ENCODE measurements around the gene TMEFF1. TPM values are rescaled to one million over a fixed set of nuclear protein-coding genes. Genes with fewer than 3 reads are reported as not detected.
"Not testable (repeated sequence)": the region's sequence is repeated elsewhere in the genome, so short reads cannot be mapped to it uniquely, and the experiment has no call there.

TMEFF1 gene
- total and polyA plus RNA-seq, 8 donors = 0.09 to 0.32 (median 0.22) TPM; not detected in 4

DNA sequence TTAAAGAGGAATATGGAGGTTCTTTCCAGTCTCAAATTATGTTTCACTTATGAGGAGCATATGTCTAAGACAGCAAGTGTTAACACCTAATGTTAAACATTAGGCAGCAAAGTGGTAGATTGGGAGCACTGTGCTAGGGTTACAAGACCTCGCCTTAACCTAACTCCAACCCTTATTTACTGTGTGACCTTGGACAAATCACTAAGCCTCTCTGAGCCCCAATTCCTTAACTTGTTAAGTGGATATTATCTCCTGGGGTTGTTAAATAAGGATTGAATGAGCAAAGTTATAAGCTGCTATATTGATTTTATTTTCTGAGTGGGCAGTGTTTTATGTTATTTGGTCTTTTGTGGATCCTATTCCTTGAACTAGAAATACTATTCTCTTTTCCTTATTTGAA lies 38.3 kb downstream of the TMEFF1 start:
- DNase-seq (no peak), FAIRE-seq (no peak), ATAC-seq (no peak)
- intact Hi-C loops (cut with DNase I) = no loop called here
- H3K27ac ChIP-seq = no peak overlapping the region
- H3K36me3 ChIP-seq = no peaks in the 10 kb centered on the region
- no peak overlapping the region for H3K4me3 ChIP-seq
- WGBS, 2 donors = 84 to 97% methylated on average over 1 of the region's 1 CpG
- no peaks in the 10 kb centered on the region for H3K9me3 ChIP-seq
- no peaks in the 10 kb centered on the region for H3K4me1 ChIP-seq
- H3K27me3 ChIP-seq = no peaks in the 10 kb centered on the region
- TF ChIP-seq, protein P1, sequence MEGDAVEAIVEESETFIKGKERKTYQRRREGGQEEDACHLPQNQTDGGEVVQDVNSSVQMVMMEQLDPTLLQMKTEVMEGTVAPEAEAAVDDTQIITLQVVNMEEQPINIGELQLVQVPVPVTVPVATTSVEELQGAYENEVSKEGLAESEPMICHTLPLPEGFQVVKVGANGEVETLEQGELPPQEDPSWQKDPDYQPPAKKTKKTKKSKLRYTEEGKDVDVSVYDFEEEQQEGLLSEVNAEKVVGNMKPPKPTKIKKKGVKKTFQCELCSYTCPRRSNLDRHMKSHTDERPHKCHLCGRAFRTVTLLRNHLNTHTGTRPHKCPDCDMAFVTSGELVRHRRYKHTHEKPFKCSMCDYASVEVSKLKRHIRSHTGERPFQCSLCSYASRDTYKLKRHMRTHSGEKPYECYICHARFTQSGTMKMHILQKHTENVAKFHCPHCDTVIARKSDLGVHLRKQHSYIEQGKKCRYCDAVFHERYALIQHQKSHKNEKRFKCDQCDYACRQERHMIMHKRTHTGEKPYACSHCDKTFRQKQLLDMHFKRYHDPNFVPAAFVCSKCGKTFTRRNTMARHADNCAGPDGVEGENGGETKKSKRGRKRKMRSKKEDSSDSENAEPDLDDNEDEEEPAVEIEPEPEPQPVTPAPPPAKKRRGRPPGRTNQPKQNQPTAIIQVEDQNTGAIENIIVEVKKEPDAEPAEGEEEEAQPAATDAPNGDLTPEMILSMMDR (IDR thresholded peaks at IDR 0.05) = no peak

- H3K27me3 ChIP-seq = no peaks in the 10 kb centered on the region
- TF ChIP-seq, protein P1 (IDR thresholded peaks at IDR 0.05) = no peak
- intact Hi-C loops (cut with DNase I) = no loop called here
- no peak for DNase-seq
- H3K36me3 ChIP-seq = no peaks in the 10 kb centered on the region
- FAIRE-seq = no peak
- no peaks in the 10 kb centered on the region for H3K9me3 ChIP-seq
- H3K4me3 ChIP-seq = no peak overlapping the region
- ATAC-seq = no peak
- H3K27ac ChIP-seq = no peak overlapping the region
- H3K4me1 ChIP-seq = no peaks in the 10 kb centered on the region
- 65 to 66% methylated on average over 6 of the region's 6 CpGs for WGBS, 2 donors
Observed at GRCh38 chr9:100515578-100516494, 42.9 kb downstream of the TMEFF1 start.

- Histone ChIP-seq H3K27ac (no peak overlapping the region), H3K4me3 (no peak overlapping the region), H3K4me1 (no peaks in the 10 kb centered on the region), H3K9me3 (no peaks in the 10 kb centered on the region), H3K36me3 (no peaks in the 10 kb centered on the region), H3K27me3 (no peaks in the 10 kb centered on the region)
- DNase-seq = no peak
- ATAC-seq = no peak
- TF ChIP-seq, protein P1 (IDR thresholded peaks at IDR 0.05) = no peak
- 70% methylated on average over 3 of the region's 3 CpGs for WGBS, 2 donors
- intact Hi-C loops (cut with DNase I) = no loop called here
- no peak for FAIRE-seq
Observed at GRCh38 chr9:100521282-100521681, 48.3 kb downstream of the TMEFF1 start.

GRCh38 chr9:100525563-100525962 lies 52.6 kb downstream of the TMEFF1 start:
- DNase-seq (no peak), FAIRE-seq (no peak), ATAC-seq (no peak)
- Histone ChIP-seq H3K27me3 (no peaks in the 10 kb centered on the region), H3K9me3 (no peaks in the 10 kb centered on the region), H3K4me1 (no peaks in the 10 kb centered on the region), H3K27ac (no peak overlapping the region), H3K4me3 (no peak overlapping the region), H3K36me3 (no peaks in the 10 kb centered on the region)
- WGBS, 2 donors = 89 to 92% methylated on average over 2 of the region's 2 CpGs
- TF ChIP-seq, protein P1 (IDR thresholded peaks at IDR 0.05) = no peak
- intact Hi-C loops (cut with DNase I) = no loop called here

GRCh38 chr9:100527180-100527794 lies 54.3 kb downstream of the TMEFF1 start:
- H3K36me3 ChIP-seq; H3K9me3 ChIP-seq; H3K4me1 ChIP-seq; DNase-seq; intact Hi-C loops (cut with DNase I); FAIRE-seq; ATAC-seq; H3K27me3 ChIP-seq; H3K27ac ChIP-seq; H3K4me3 ChIP-seq: not testable (repeated sequence)
- 90 to 95% methylated on average over 27 to 30 of the region's 30 CpGs for WGBS, 2 donors
